Cardiac ventricle fibroblast (primary cell): ENCODE measurements around the gene FAM181B. TPM values are rescaled to one million over a fixed set of nuclear protein-coding genes. Genes with fewer than 3 reads are reported as not detected.

Experiments
- total RNA-seq: library from RNA; depleted of rRNA; stranded (reverse); fragments of >200 nt; gene quantifications from 2 replicates; pipeline ENCODE4 v1.2.3, GENCODE V29; 2015

Gene FAM181B, protein sequence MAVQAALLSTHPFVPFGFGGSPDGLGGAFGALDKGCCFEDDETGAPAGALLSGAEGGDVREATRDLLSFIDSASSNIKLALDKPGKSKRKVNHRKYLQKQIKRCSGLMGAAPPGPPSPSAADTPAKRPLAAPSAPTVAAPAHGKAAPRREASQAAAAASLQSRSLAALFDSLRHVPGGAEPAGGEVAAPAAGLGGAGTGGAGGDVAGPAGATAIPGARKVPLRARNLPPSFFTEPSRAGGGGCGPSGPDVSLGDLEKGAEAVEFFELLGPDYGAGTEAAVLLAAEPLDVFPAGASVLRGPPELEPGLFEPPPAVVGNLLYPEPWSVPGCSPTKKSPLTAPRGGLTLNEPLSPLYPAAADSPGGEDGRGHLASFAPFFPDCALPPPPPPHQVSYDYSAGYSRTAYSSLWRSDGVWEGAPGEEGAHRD
- total RNA-seq = not detected in 2 replicates

GRCh38 chr11:82733444-82734119, at the start of gene FAM181B:
FAM181B (minus strand) TSS chr11:82733864; CDS start chr11:82733729, 135 bp downstream.

Other genes with a start within 250 kb of the FAM181B start
- gene PRCP, start 166.6 kb upstream of the FAM181B start, total RNA-seq = 58.2 and 58.8 TPM in 2 replicates
- 0.34 and 0.62 TPM in 2 replicates for gene DDIAS, start 167.9 kb upstream of the FAM181B start, total RNA-seq